Fibroblast of lung (primary cell): ENCODE results near the gene ZNF333. TPM values are rescaled to one million over a fixed set of nuclear protein-coding genes. Genes with fewer than 3 reads are reported as not detected.

ENCODE experiments used
- DNase-seq, 2 donors: peaks; one replicate each; pipeline versions ENCODE4 v3.0.0 to v3.0.0-alpha.2; 2010; ENCODE audit warnings: low read depth in 2 of 2
- H2AFZ ChIP-seq: 2 replicates; pipeline ENCODE4 v1.5.1; 2012; ENCODE audit warnings: low read length, control low read depth, inconsistent platforms
- H3K27ac ChIP-seq: 2 replicates; pipeline ENCODE4 v1.5.1; 2011; ENCODE audit warnings: low read length, control low read depth; ENCODE audit not compliant: insufficient read depth
- H3K27me3 ChIP-seq: 2 replicates; pipeline ENCODE4 v1.5.1; 2011; ENCODE audit warnings: mild to moderate bottlenecking, low read length; ENCODE audit not compliant: control insufficient read depth, insufficient read depth
- H3K36me3 ChIP-seq: 2 replicates; pipeline ENCODE4 v1.5.1; 2011; ENCODE audit warnings: low read length; ENCODE audit not compliant: control insufficient read depth, insufficient read depth
- H3K4me1 ChIP-seq: 2 replicates; pipeline ENCODE4 v1.5.1; 2011; ENCODE audit warnings: low read length; ENCODE audit not compliant: control insufficient read depth, insufficient read depth; ENCODE audit errors: extremely low read depth
- H3K4me2 ChIP-seq: 2 replicates; pipeline ENCODE4 v1.5.1; 2011; ENCODE audit warnings: low read length, control low read depth; ENCODE audit not compliant: insufficient read depth; ENCODE audit errors: extremely low read depth
- H3K4me3 ChIP-seq, 4 experiments: fragments of 200-600 bp in 1 of 4; sonication (generic) in 1 of 4; replicated peaks in 1 of 4; 2 replicates each; pipeline ENCODE4 v1.5.1; 2011 to 2016; ENCODE audit warnings: low read length in 4 of 4, low read depth in 3 of 4, mild to moderate bottlenecking in 3 of 4, control low read depth in 2 of 4, inconsistent platforms in 1 of 4, mixed read lengths in 1 of 4; ENCODE audit not compliant: insufficient read depth in 1 of 4; ENCODE audit errors: control extremely low read depth in 1 of 4
- H3K79me2 ChIP-seq: 2 replicates; pipeline ENCODE4 v1.5.1; 2012; ENCODE audit warnings: mild to moderate bottlenecking, low read length, inconsistent platforms; ENCODE audit not compliant: control insufficient read depth, insufficient read depth
- H3K9ac ChIP-seq: 2 replicates; pipeline ENCODE4 v1.5.1; 2011; ENCODE audit warnings: mild to moderate bottlenecking, low read length, control low read depth; ENCODE audit not compliant: insufficient read depth
- H3K9me3 ChIP-seq: 2 replicates; pipeline ENCODE4 v1.5.1; 2012; ENCODE audit warnings: low read depth, low read length; ENCODE audit not compliant: control insufficient read depth, insufficient read depth
- H4K20me1 ChIP-seq: 2 replicates; pipeline ENCODE4 v1.5.1; 2011; ENCODE audit warnings: low read length; ENCODE audit not compliant: control insufficient read depth, insufficient read depth; ENCODE audit errors: extremely low read depth
- CTCF ChIP-seq, 2 donors: IDR thresholded peaks in 1 of 2; conservative IDR thresholded peaks in 1 of 2; 1 replicate in 1 of 2; 2 replicates in 1 of 2; pipeline ENCODE4 v1.5.1; 2011 to 2012; ENCODE audit warnings: low read length in 2 of 2, control low read depth in 1 of 2, inconsistent platforms in 1 of 2, low read depth in 1 of 2, mild to moderate bottlenecking in 1 of 2
- EZH2 ChIP-seq: IDR thresholded peaks from 2 replicates; pipeline ENCODE4 v1.5.1; 2012; ENCODE audit warnings: low read length, control low read depth, mild to moderate bottlenecking; ENCODE audit errors: missing control alignments
- polyA plus RNA-seq, 2 donors: library from polyadenylated mRNA; depleted of rRNA in 1 of 2; stranded (reverse) in 1 of 2; unstranded in 1 of 2; fragments of >200 nt; gene quantifications; 2 replicates each; pipeline ENCODE4 v1.2.1, GENCODE V29; 2011 to 2012; ENCODE audit warnings: missing spikeins in 1 of 2
- total RNA-seq: library from RNA; depleted of rRNA; stranded (reverse); fragments of >200 nt; gene quantifications from 2 replicates; pipeline ENCODE4 v1.2.1, GENCODE V29; 2014

Gene ZNF333
- total and polyA plus RNA-seq, 2 donors (not counting 1 experiment from before 2014, with no cell fraction given): 10.0 to 26.9 TPM

DNA sequence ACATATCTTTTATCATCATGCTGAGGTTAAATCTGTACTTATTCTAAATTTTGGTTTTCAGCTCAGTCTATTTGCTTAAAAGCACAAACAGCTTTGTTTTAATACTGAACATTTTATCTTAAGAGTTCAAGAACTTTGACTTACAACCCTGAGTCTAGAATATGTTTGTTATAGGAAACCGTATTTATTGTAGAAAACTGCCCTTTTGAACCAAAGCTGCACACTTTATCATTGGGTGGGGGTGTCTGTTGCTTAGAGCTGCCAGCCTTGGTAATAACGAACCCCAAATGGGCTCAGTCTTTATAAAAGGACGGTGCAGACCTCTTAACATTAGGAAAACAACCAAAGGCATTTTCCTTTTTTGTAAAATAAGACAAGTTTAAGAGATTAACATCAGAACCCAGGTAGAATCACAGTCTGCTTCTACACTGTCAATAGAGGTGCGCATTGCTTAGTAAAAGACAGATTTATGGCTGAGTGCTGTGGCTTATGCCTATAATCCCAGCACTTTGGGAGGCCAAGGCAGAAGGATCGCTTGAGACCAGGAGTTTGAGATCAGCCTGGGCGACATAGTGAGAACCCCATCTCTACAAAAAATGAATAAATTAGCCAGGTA, 29.9 kb upstream of the ZNF333 start:
- no peak overlapping the region for H3K4me3 ChIP-seq
- no peaks in the 10 kb centered on the region for H3K36me3 ChIP-seq
- no peak for DNase-seq
- H3K79me2 ChIP-seq: no peaks in the 10 kb centered on the region
- no peak overlapping the region for H3K9ac ChIP-seq
- H3K27me3 ChIP-seq: no peaks in the 10 kb centered on the region
- H3K27ac ChIP-seq: no peak overlapping the region
- no peak overlapping the region for H2AFZ ChIP-seq
- H3K4me2 ChIP-seq: no peak overlapping the region
- no peaks in the 10 kb centered on the region for H3K9me3 ChIP-seq
- H3K4me1 ChIP-seq: no peaks in the 10 kb centered on the region
- no peaks in the 10 kb centered on the region for H4K20me1 ChIP-seq
- TF ChIP-seq CTCF (conservative IDR thresholded peaks at IDR 0.05 in 1 of 2, IDR thresholded peaks at IDR 0.05 in 1 of 2; ENCODE audit: low read depth in 1 of 2, low read length in 2 of 2): no peak
- TF ChIP-seq EZH2: no peak

DNA sequence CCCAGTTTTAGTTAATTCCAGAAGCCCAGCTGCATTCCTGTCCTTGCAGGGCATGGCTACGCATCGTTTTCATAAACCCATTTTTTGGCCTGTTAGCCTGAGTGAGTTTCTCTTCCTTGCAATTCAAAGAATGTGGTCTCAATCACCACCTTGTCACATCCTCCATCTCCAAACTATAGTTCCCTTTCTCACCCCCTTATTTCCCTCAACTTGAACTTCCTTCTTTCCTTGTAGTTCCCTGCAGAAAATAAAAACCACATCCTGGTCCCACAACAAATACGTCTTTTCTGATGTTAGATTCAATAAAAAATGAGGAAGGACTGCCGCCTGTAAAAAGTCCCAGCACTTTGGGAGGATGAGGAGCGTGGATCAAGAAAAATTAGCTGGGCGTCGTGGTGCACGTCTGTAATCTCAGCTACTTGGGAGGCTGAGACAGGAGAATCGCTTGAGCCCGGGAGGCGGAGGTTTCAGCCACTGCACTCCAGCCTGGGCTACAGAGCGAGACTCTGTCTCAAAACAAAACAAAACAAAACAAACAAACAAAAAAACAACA, 28.4 kb upstream of the ZNF333 start:
- no peak for DNase-seq
- no peaks in the 10 kb centered on the region for H4K20me1 ChIP-seq
- H3K4me3 ChIP-seq: no peak overlapping the region
- no peak overlapping the region for H3K9ac ChIP-seq
- no peaks in the 10 kb centered on the region for H3K27me3 ChIP-seq
- no peaks in the 10 kb centered on the region for H3K79me2 ChIP-seq
- H3K4me2 ChIP-seq: no peak overlapping the region
- no peak overlapping the region for H2AFZ ChIP-seq
- no peaks in the 10 kb centered on the region for H3K36me3 ChIP-seq
- no peaks in the 10 kb centered on the region for H3K9me3 ChIP-seq
- H3K27ac ChIP-seq: no peak overlapping the region
- H3K4me1 ChIP-seq: no peaks in the 10 kb centered on the region
- no peak for TF ChIP-seq EZH2
- TF ChIP-seq CTCF (conservative IDR thresholded peaks at IDR 0.05 in 1 of 2, IDR thresholded peaks at IDR 0.05 in 1 of 2; ENCODE audit: low read depth in 1 of 2, low read length in 2 of 2): no peak

- Histone ChIP-seq H3K79me2 (no peaks in the 10 kb centered on the region), H3K4me3 (no peak overlapping the region)
Observed at GRCh38 chr19:14669940-14670339, 19.9 kb upstream of the ZNF333 start.

More at GRCh38 chr19:14669940-14670339, 19.9 kb upstream of the ZNF333 start:
- no peak overlapping the region for H3K9ac ChIP-seq
- no peak overlapping the region for H3K27ac ChIP-seq
- no peak overlapping the region for H2AFZ ChIP-seq
- H3K9me3 ChIP-seq: no peaks in the 10 kb centered on the region
- no peak for DNase-seq
- no peaks in the 10 kb centered on the region for H3K27me3 ChIP-seq
- H3K4me1 ChIP-seq: no peaks in the 10 kb centered on the region
- no peak overlapping the region for H3K4me2 ChIP-seq
- no peaks in the 10 kb centered on the region for H3K36me3 ChIP-seq
- no peaks in the 10 kb centered on the region for H4K20me1 ChIP-seq
- TF ChIP-seq CTCF (conservative IDR thresholded peaks at IDR 0.05 in 1 of 2, IDR thresholded peaks at IDR 0.05 in 1 of 2; ENCODE audit: low read depth in 1 of 2, low read length in 2 of 2): no peak
